GM18517 (cell line): ENCODE results near the gene LLCFC1.
"Not testable (repeated sequence)": the region's sequence is repeated elsewhere in the genome, so short reads cannot be mapped to it uniquely, and the experiment has no call there.

Source experiments
- ATAC-seq: cut with Tn5 transposase; IDR thresholded peaks from one replicate; pipeline ENCODE4 v1.9.1; 2021; ENCODE audit warnings: mild to moderate bottlenecking, moderate library complexity; ENCODE audit not compliant: unreplicated experiment

The LLCFC1 gene

DNA sequence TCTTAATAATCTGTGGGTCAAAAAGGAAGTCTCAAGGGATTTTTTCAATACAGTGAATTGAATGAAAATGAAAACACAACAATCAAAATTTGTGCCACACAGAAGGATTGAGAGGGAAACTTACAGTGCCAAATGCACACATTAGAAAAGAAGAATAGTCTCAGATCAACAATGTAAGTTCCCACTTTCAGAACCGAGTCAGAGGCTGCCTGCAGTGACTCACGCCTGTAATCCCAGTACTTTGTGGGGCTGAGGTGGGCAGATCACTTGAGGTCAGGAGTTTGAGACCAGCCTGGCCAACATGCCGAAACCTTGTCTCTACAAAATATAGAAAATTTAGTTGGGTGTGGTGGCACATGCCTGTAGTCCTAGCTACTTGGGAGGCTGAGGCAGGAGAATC lies 35.3 kb downstream of the LLCFC1 start:
- ATAC-seq: no peak

- ATAC-seq: not testable (repeated sequence)
These were observed 39.1 kb downstream of the LLCFC1 start for GRCh38 chr7:142978402-142978801.

DNA sequence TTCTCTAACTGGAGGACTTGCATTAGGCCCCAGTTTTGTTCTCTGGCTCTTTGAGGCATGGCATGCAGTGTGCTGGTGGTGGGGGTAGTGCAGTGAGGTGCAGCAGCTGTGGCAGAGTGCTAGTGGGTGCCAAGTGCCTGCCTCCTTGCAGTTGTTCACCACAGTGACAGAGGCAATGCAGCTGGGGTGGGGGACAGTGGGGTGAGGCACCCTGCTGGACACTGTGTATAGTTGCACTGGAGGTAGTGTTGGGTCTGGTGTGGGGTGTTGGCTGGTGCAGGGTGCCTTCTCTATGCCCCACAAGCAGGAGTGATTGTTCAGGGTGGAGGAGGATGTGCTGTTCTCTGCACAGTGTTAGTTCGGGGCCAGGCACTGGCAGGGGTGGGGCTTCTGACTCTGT lies 44.5 kb downstream of the LLCFC1 start:
- no peak for ATAC-seq

- no peak for ATAC-seq
These were observed 45.0 kb downstream of the LLCFC1 start for GRCh38 chr7:142984297-142984696.
